ENCODE measurements around the gene RAD51B.

DNA sequence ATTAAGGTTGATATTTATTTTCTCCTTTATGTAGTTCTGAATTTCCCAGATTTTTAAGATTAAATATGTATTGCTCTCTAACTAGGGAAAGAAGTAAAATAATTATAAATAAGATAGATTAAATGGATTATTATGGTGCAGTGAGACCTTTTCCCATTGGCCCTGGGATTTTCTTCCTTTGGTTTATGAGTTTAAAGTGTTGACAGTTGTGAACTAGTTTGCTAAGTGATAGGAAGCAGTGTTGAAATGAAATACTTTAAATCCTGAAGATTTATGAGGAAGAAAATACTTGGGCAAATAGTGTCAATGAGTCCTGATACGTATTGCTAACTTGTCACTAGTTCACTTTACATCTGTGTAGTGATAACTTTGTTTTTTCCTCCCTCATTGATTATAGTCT is 188.9 kb downstream of the RAD51B start:
- TF ChIP-seq REPIN1 (tag by site-specific recombination; IDR thresholded peaks at IDR 0.05; ENCODE audit: low read depth) = no peak
- TF ChIP-seq CTCF (tag by site-specific recombination; IDR thresholded peaks at IDR 0.05) = no peak
- TF ChIP-seq ZNF473 (tag by site-specific recombination; IDR thresholded peaks at IDR 0.05) = no peak

Measured in HEK293 (cell line).